GM12801 (cell line): ENCODE results near the gene ZNF124.

Source experiments
- TF ChIP-seq, protein P1 (sequence below): IDR thresholded peaks from one replicate; pipeline ENCODE4 v1.5.1; 2011; ENCODE audit warnings: control low read depth; ENCODE audit not compliant: insufficient read length; ENCODE audit errors: extremely low read depth

Gene ZNF124

DNA sequence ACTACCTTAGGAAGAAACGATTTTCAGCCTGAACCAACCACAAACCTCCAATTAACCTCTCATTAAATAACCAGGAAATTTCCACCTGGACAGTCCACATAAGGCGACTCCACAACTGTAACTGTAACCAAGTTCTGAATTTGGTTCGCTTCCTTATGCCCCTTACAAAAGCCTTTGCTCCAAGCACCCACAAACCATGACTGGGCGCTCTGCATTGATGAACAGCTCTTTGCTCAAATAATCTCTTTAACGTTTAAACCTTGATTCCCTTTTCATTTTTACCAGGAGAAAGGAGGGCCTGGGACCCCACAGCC, 38.2 kb upstream of the ZNF124 start:
- TF ChIP-seq, protein P1, sequence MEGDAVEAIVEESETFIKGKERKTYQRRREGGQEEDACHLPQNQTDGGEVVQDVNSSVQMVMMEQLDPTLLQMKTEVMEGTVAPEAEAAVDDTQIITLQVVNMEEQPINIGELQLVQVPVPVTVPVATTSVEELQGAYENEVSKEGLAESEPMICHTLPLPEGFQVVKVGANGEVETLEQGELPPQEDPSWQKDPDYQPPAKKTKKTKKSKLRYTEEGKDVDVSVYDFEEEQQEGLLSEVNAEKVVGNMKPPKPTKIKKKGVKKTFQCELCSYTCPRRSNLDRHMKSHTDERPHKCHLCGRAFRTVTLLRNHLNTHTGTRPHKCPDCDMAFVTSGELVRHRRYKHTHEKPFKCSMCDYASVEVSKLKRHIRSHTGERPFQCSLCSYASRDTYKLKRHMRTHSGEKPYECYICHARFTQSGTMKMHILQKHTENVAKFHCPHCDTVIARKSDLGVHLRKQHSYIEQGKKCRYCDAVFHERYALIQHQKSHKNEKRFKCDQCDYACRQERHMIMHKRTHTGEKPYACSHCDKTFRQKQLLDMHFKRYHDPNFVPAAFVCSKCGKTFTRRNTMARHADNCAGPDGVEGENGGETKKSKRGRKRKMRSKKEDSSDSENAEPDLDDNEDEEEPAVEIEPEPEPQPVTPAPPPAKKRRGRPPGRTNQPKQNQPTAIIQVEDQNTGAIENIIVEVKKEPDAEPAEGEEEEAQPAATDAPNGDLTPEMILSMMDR: no peak

DNA sequence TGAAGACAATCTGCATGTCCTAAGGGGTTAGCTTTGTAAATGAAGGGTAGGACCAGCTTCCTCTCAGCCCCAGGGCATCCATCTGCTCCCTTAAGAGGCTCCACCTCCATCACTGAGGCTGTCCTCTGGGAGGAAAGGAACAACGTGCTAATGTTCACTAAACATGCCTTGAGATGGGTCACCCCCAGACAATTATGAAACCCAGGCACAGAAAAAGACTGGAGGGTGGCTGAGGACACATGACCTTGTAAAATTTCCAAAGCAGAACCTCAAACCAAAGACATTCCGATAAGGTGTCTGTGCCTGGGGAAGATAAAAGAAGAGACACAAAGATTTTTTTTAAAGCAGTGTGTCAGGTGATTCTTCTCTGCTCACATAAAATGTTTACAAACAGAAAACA, 37.6 kb upstream of the ZNF124 start:
- TF ChIP-seq, protein P1: no peak

DNA sequence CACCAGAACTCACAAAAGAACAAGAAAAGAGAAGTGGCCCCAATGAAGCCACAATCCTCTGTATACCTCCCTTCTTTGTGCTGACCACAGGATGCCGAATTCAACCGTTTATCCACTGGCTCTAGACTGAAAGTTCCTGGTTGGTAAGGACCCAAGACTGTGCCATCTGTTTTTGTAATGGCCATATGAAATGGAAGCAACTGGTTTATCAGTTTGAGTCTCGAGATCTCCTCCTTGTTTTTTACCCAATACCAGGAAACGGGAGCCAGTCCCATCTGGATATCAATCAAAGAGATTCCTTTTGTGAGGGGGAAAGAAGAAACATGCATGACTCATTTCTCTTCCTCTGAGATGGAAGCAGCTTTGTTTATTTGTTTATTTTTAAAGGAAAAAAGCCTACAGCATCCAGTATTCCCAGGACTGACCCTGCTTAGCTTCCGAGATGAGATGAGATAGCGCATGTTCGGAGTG, 32.4 kb upstream of the ZNF124 start:
- TF ChIP-seq, protein P1: no peak

DNA sequence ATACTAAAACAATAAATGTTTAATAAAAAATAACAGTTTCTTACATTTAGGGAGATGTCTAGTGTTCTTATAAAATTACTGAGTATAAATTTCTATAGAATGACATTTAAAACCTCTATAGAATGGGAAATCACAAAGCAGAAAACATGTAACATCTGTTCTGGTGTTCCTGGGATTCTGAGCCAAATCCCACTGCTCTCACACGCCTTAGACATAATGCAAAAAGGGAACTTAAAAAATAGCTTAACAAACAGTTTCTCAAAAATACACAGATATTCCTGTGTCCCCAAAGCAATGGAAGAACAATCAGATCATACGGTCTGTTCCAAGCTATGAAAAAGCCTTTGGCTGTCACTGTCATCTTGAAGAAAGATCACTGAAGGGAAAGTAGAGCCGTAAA, 27.0 kb upstream of the ZNF124 start:
- TF ChIP-seq, protein P1: no peak

DNA sequence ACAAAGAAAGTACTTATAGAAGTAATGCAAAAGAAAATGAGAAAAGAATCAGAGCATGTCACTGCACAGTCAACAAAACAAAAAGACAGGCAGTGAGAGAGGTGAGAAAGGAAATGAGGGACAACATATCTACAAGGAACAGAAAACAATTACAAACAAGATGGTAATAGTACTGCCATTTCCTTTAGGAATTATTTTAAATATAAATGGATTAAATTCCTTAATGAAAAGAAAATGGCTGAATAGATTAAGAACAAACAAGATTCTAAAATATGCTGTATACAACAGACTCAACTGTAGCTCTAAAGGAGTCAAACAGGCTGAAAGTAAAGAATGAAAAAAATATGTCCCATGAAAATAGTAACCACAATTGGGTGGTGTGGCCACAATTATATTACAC, 22.1 kb upstream of the ZNF124 start:
- TF ChIP-seq, protein P1: no peak

DNA sequence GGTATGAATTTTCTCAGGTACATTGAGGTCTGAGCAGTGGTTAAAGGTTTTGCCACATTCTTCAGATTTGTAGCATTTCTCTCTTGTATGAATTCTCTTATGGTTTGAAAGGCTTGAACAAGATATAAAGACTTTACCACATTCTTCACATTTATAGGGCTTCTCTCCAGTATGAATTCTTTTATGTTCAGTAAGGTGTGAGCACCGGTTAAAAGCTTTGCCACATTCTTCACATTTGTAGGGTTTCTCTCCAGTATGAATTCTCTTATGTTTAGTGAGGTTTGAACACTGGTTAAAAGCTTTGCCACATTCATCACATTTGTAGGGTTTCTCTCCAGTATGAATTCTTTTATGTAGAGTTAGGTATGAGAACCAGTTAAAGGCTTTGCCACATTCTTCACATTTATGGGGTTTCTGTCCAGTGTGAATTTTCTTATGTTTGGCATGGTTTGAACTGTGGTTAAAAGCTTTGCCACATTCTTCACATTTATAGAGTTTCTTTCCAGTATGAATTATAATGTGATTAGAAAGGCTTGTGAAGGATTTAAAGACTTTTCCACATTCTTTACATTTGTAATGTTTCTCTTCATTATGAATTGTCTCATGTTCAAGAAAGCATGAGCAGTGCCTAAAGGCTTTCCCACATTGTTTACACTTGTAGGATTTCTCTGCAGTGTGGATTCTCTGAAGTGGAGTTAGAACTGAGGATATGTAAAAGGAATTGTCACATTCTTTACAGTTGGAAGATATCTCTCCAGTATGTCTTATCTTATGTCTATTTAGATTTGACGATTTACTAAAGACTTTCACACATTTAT, 18.4 kb upstream of the ZNF124 start:
- TF ChIP-seq, protein P1: no peak

DNA sequence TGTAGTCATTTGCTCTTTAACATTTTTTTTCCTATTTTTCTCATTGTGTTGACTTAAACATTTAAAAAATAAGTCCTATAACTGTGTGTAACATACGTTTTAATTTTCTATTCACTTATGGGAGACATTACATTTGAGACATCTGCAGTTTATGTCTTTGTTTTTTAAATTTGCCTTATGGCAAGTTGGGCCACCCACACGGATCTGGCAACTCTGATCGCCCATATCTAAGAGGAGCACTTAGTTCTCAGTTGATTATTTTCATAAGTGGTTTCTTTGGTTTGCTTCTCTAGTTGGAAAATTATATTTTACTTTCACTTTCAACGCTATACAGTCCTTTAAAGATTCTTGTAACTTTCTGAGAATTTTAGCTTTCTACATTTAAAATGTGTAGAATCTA, 13.8 kb upstream of the ZNF124 start:
- TF ChIP-seq, protein P1: no peak
